Measurements from ENCODE around the gene ANO3.
"Not testable (repeated sequence)": the region's sequence is repeated elsewhere in the genome, so short reads cannot be mapped to it uniquely, and the experiment has no call there.

The ANO3 gene

GRCh38 chr11:26579683-26580082 lies 247.8 kb downstream of the ANO3 start:
- no peak for DNase-seq

GRCh38 chr11:26580929-26581328 lies 249.0 kb downstream of the ANO3 start:
- DNase-seq = no peak

- no peak for DNase-seq
Measured at GRCh38 chr11:26583550-26583949, 251.6 kb downstream of the ANO3 start.

- no peak for DNase-seq
Measured at GRCh38 chr11:26584818-26585217, 252.9 kb downstream of the ANO3 start.

- DNase-seq = no peak
Measured at GRCh38 chr11:26587073-26587472, 255.1 kb downstream of the ANO3 start.

GRCh38 chr11:26593691-26594090 lies 261.8 kb downstream of the ANO3 start:
- no peak for DNase-seq

- DNase-seq = not testable (repeated sequence)
Measured at GRCh38 chr11:26595207-26595865, 263.4 kb downstream of the ANO3 start.

- DNase-seq = not testable (repeated sequence)
Measured at GRCh38 chr11:26597049-26597689, 265.2 kb downstream of the ANO3 start.

GRCh38 chr11:26597899-26598298 lies 266.0 kb downstream of the ANO3 start:
- DNase-seq = no peak

GRCh38 chr11:26599425-26599824 lies 267.5 kb downstream of the ANO3 start:
- no peak for DNase-seq

- no peak for DNase-seq
Measured at GRCh38 chr11:26599876-26600434, 268.0 kb downstream of the ANO3 start.

- no peak for DNase-seq
Measured at GRCh38 chr11:26607725-26608506, 276.0 kb downstream of the ANO3 start.

- DNase-seq = no peak
Measured at GRCh38 chr11:26608507-26609146, 276.7 kb downstream of the ANO3 start.

- no peak for DNase-seq
Measured at GRCh38 chr11:26613759-26614158, 281.8 kb downstream of the ANO3 start.

- DNase-seq = no peak
Measured at GRCh38 chr11:26618441-26618840, 286.5 kb downstream of the ANO3 start.

- no peak for DNase-seq
Measured at GRCh38 chr11:26620282-26621045, 288.5 kb downstream of the ANO3 start.

- no peak for DNase-seq
Measured at GRCh38 chr11:26621132-26621531, 289.2 kb downstream of the ANO3 start.

GRCh38 chr11:26622181-26622580 lies 290.3 kb downstream of the ANO3 start:
- no peak for DNase-seq

GRCh38 chr11:26623076-26623659 lies 291.2 kb downstream of the ANO3 start:
- DNase-seq = no peak

GRCh38 chr11:26626346-26626745 lies 294.4 kb downstream of the ANO3 start:
- DNase-seq = no peak

- no peak for DNase-seq
Measured at GRCh38 chr11:26632691-26633159, 300.8 kb downstream of the ANO3 start.

- DNase-seq = not testable (repeated sequence)
Measured at GRCh38 chr11:26643314-26643713, 311.4 kb downstream of the ANO3 start.
